ENCODE results near the gene FAM13A. TPM values are rescaled to one million over a fixed set of nuclear protein-coding genes. Genes with fewer than 3 reads are reported as not detected.

Gene FAM13A
- polyA plus RNA-seq, 1 donor from 2014 or later, result 4.0 TPM

Small RNA genes within 50 kb of the gene (small RNA-seq; reads per million reads assigned to genes)
- gene RF02115, result 0 reads per million in 3 experiments
- 0.41 to 1.1 (median 0.62) reads per million in 3 experiments for gene RNU6-33P

Other genes with a start within 250 kb of the FAM13A start
- gene TIGD2, start 54.3 kb upstream of the FAM13A start, polyA plus RNA-seq, result 4.7 and 5.9 TPM in 2 replicates